ENCODE measurements around the gene GPR21.

GRCh38 chr9:123033352-123033751 lies at the start of gene GPR21:
- no peak for TF ChIP-seq CTCF (IDR thresholded peaks at IDR 0.05; ENCODE audit: insufficient read depth, low read length)
- TF ChIP-seq, protein P1, sequence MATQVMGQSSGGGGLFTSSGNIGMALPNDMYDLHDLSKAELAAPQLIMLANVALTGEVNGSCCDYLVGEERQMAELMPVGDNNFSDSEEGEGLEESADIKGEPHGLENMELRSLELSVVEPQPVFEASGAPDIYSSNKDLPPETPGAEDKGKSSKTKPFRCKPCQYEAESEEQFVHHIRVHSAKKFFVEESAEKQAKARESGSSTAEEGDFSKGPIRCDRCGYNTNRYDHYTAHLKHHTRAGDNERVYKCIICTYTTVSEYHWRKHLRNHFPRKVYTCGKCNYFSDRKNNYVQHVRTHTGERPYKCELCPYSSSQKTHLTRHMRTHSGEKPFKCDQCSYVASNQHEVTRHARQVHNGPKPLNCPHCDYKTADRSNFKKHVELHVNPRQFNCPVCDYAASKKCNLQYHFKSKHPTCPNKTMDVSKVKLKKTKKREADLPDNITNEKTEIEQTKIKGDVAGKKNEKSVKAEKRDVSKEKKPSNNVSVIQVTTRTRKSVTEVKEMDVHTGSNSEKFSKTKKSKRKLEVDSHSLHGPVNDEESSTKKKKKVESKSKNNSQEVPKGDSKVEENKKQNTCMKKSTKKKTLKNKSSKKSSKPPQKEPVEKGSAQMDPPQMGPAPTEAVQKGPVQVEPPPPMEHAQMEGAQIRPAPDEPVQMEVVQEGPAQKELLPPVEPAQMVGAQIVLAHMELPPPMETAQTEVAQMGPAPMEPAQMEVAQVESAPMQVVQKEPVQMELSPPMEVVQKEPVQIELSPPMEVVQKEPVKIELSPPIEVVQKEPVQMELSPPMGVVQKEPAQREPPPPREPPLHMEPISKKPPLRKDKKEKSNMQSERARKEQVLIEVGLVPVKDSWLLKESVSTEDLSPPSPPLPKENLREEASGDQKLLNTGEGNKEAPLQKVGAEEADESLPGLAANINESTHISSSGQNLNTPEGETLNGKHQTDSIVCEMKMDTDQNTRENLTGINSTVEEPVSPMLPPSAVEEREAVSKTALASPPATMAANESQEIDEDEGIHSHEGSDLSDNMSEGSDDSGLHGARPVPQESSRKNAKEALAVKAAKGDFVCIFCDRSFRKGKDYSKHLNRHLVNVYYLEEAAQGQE (IDR thresholded peaks at IDR 0.05; ENCODE audit: insufficient replicate concordance, low read depth) = no peak
- no peak for TF ChIP-seq POLR2AphosphoS5 (IDR thresholded peaks at IDR 0.05; ENCODE audit: low read depth)
- TF ChIP-seq GABPA (IDR thresholded peaks at IDR 0.05; ENCODE audit: low read depth) = no peak
- TF ChIP-seq SPI1 (IDR thresholded peaks at IDR 0.05; ENCODE audit: borderline replicate concordance, low read depth) = no peak
